GM11168 (cell line): ENCODE measurements around the gene TBATA.

ENCODE experiments used
- in situ Hi-C: fragments of 300-500 bp; cut with MboI; formaldehyde crosslinking; loops from one replicate; pipeline ENCODE4 v1.12.0; 2022; ENCODE audit warnings: low sequenced_read_pairs; ENCODE audit not compliant: unreplicated experiment

The TBATA gene

GRCh38 chr10:70809726-70810125 is 24.5 kb upstream of the TBATA start:
- in situ Hi-C loops: no loop called here

GRCh38 chr10:70809011-70809611 is 23.9 kb upstream of the TBATA start:
- in situ Hi-C loops: no loop called here

GRCh38 chr10:70807556-70807955 is 22.4 kb upstream of the TBATA start:
- in situ Hi-C loops: no loop called here

GRCh38 chr10:70806841-70807240 is 21.7 kb upstream of the TBATA start:
- in situ Hi-C loops: no loop called here

GRCh38 chr10:70805619-70806215 is 20.5 kb upstream of the TBATA start:
- in situ Hi-C loops: no loop called here

GRCh38 chr10:70804421-70804808 is 19.2 kb upstream of the TBATA start:
- in situ Hi-C loops: no loop called here

- in situ Hi-C loops: no loop called here
Observed at GRCh38 chr10:70803775-70804420, 18.7 kb upstream of the TBATA start.

GRCh38 chr10:70801854-70802253 is 16.7 kb upstream of the TBATA start:
- in situ Hi-C loops: no loop called here

- in situ Hi-C loops: no loop called here
Observed at GRCh38 chr10:70799124-70799523, 13.9 kb upstream of the TBATA start.

- in situ Hi-C loops: no loop called here
Observed at GRCh38 chr10:70797840-70798239, 12.7 kb upstream of the TBATA start.

GRCh38 chr10:70795613-70796012 is 10.4 kb upstream of the TBATA start:
- in situ Hi-C loops: no loop called here

GRCh38 chr10:70791386-70792039 is 6.3 kb upstream of the TBATA start:
- in situ Hi-C loops: no loop called here

GRCh38 chr10:70786799-70787415 is 1.7 kb upstream of the TBATA start:
- in situ Hi-C loops: no loop called here

GRCh38 chr10:70784471-70784870 is 706 bp downstream of the TBATA start:
- in situ Hi-C loops: no loop called here

GRCh38 chr10:70784016-70784415 is 1.2 kb downstream of the TBATA start:
- in situ Hi-C loops: no loop called here

GRCh38 chr10:70782746-70783680 is 2.2 kb downstream of the TBATA start:
- in situ Hi-C loops: no loop called here

GRCh38 chr10:70782086-70782745 is 3.0 kb downstream of the TBATA start:
- in situ Hi-C loops: no loop called here

- in situ Hi-C loops: no loop called here
Observed at GRCh38 chr10:70781461-70782051, 3.6 kb downstream of the TBATA start.

GRCh38 chr10:70780772-70781171 is 4.4 kb downstream of the TBATA start:
- in situ Hi-C loops: no loop called here
